ENCODE data around the gene PODXL2. TPM values are rescaled to one million over a fixed set of nuclear protein-coding genes. Genes with fewer than 3 reads are reported as not detected.

Gene PODXL2
- polyA plus RNA-seq, 1 donor (not counting 4 experiments of a cell fraction or from before 2014, with no cell fraction given) = 1.6 TPM

GRCh38 chr3:127677541-127678314 lies 48.7 kb downstream of the PODXL2 start:
- TF ChIP-seq CTCF (optimal IDR thresholded peaks at IDR 0.05 in 1 of 3, IDR thresholded peaks at IDR 0.05 in 1 of 3, conservative IDR thresholded peaks at IDR 0.05 in 1 of 3; ENCODE audit: extremely low read depth in 1 of 3, insufficient read depth in 2 of 3, low read length in 3 of 3) (no peak), EZH2 (IDR thresholded peaks at IDR 0.05; ENCODE audit: low read length) (no peak)
- H3K36me3 ChIP-seq (ENCODE audit: control insufficient read depth in 2 of 2, extremely low read depth in 1 of 2, insufficient read depth in 2 of 2, low read length in 2 of 2) = peaks cover 1 to 6% of the 10 kb centered on the region in 2 experiments
- H3K4me3 ChIP-seq (ENCODE audit: control insufficient read depth in 2 of 3, extremely low read depth in 1 of 3, insufficient read depth in 2 of 3, low read depth in 1 of 3, low read length in 3 of 3) = no peak overlapping the region
- no peak overlapping the region for H3K27ac ChIP-seq (ENCODE audit: control insufficient read depth, insufficient read depth, low read length)
- H2AFZ ChIP-seq (ENCODE audit: control insufficient read depth, low read length) = no peak overlapping the region
- peaks cover 33% of the 10 kb centered on the region for H3K4me1 ChIP-seq (ENCODE audit: control insufficient read depth, extremely low read depth, insufficient read depth, low read length)
- no peak overlapping the region for H3K9ac ChIP-seq (ENCODE audit: control insufficient read depth, extremely low read depth, insufficient read depth, low read length)
- DNase-seq (ENCODE audit: low read depth, low spot score) (no peak), FAIRE-seq (peak; percentile 34)
- H3K27me3 ChIP-seq (ENCODE audit: control insufficient read depth, extremely low read depth, insufficient read depth, low read length) = no peaks in the 10 kb centered on the region
- no peaks in the 10 kb centered on the region for H4K20me1 ChIP-seq (ENCODE audit: control insufficient read depth, extremely low read depth, insufficient read depth, low read length)
- H3K9me1 ChIP-seq (ENCODE audit: control insufficient read depth, extremely low read depth, insufficient read depth, low read length) = no peaks in the 10 kb centered on the region
- dilution Hi-C loops (cut with MboI; ENCODE audit: extremely low pct_ligation_motif_present, low sequenced_read_pairs) = no loop called here
- no peaks in the 10 kb centered on the region for H3K79me2 ChIP-seq (ENCODE audit: control insufficient read depth, insufficient read depth, low read length)
- H3K9me3 ChIP-seq (ENCODE audit: control insufficient read depth, low read depth, low read length) = no peaks in the 10 kb centered on the region
- H3K4me2 ChIP-seq (ENCODE audit: control insufficient read depth, extremely low read depth, insufficient read depth, low read depth, low read length) = no peak overlapping the region

- dilution Hi-C loops (cut with MboI; ENCODE audit: extremely low pct_ligation_motif_present, low sequenced_read_pairs) = no loop called here
- TF ChIP-seq CTCF (optimal IDR thresholded peaks at IDR 0.05 in 1 of 3, IDR thresholded peaks at IDR 0.05 in 1 of 3, conservative IDR thresholded peaks at IDR 0.05 in 1 of 3; ENCODE audit: extremely low read depth in 1 of 3, insufficient read depth in 2 of 3, low read length in 3 of 3) = no peak
- no peak for TF ChIP-seq EZH2 (IDR thresholded peaks at IDR 0.05; ENCODE audit: low read length)
- no peak overlapping the region for H2AFZ ChIP-seq (ENCODE audit: control insufficient read depth, low read length)
- no peak overlapping the region for H3K4me2 ChIP-seq (ENCODE audit: control insufficient read depth, extremely low read depth, insufficient read depth, low read depth, low read length)
- H3K36me3 ChIP-seq (ENCODE audit: control insufficient read depth in 2 of 2, extremely low read depth in 1 of 2, insufficient read depth in 2 of 2, low read length in 2 of 2) = peaks cover 1 to 6% of the 10 kb centered on the region in 2 experiments
- H3K4me3 ChIP-seq (ENCODE audit: control insufficient read depth in 2 of 3, extremely low read depth in 1 of 3, insufficient read depth in 2 of 3, low read depth in 1 of 3, low read length in 3 of 3) = no peak overlapping the region
- FAIRE-seq (no peak), DNase-seq (ENCODE audit: low read depth, low spot score) (no peak)
- H4K20me1 ChIP-seq (ENCODE audit: control insufficient read depth, extremely low read depth, insufficient read depth, low read length) = no peaks in the 10 kb centered on the region
- H3K27ac ChIP-seq (ENCODE audit: control insufficient read depth, insufficient read depth, low read length) = no peak overlapping the region
- H3K4me1 ChIP-seq (ENCODE audit: control insufficient read depth, extremely low read depth, insufficient read depth, low read length) = peaks cover 32% of the 10 kb centered on the region
- H3K9me1 ChIP-seq (ENCODE audit: control insufficient read depth, extremely low read depth, insufficient read depth, low read length) = no peaks in the 10 kb centered on the region
- H3K9me3 ChIP-seq (ENCODE audit: control insufficient read depth, low read depth, low read length) = no peaks in the 10 kb centered on the region
- H3K27me3 ChIP-seq (ENCODE audit: control insufficient read depth, extremely low read depth, insufficient read depth, low read length) = no peaks in the 10 kb centered on the region
- no peak overlapping the region for H3K9ac ChIP-seq (ENCODE audit: control insufficient read depth, extremely low read depth, insufficient read depth, low read length)
- H3K79me2 ChIP-seq (ENCODE audit: control insufficient read depth, insufficient read depth, low read length) = no peaks in the 10 kb centered on the region
Observed at GRCh38 chr3:127678315-127678599, 49.3 kb downstream of the PODXL2 start.

All from keratinocyte (primary cell).